Keratinocyte (primary cell): ENCODE data around the gene SEC22A. TPM values are rescaled to one million over a fixed set of nuclear protein-coding genes. Genes with fewer than 3 reads are reported as not detected.

ENCODE experiments used
- DNase-seq: peaks from one replicate; pipeline ENCODE4 v3.0.0-alpha.2; 2011; ENCODE audit warnings: low read depth, missing footprints, low spot score
- FAIRE-seq: peaks from 2 replicates; lab custom pipeline; 2011; peaks lifted over from hg19 to GRCh38; lab: Jason Lieb, UNC
- H2AFZ ChIP-seq: 2 replicates; pipeline ENCODE4 v1.6.0; 2012; ENCODE audit warnings: low read length, control low read depth, inconsistent platforms; ENCODE audit not compliant: control insufficient read depth
- H3K27ac ChIP-seq: 2 replicates; pipeline ENCODE4 v1.5.1; 2011; ENCODE audit warnings: low read length; ENCODE audit not compliant: control insufficient read depth, insufficient read depth
- H3K27me3 ChIP-seq: 3 replicates; pipeline ENCODE4 v1.6.0; 2011; ENCODE audit warnings: low read length; ENCODE audit not compliant: control insufficient read depth, insufficient read depth; ENCODE audit errors: extremely low read depth
- H3K36me3 ChIP-seq, 2 experiments: 2 replicates in 1 of 2; 3 replicates in 1 of 2; pipeline ENCODE4 v1.5.1; 2011; ENCODE audit warnings: low read length in 2 of 2, mild to moderate bottlenecking in 1 of 2; ENCODE audit not compliant: control insufficient read depth in 2 of 2, insufficient read depth in 2 of 2; ENCODE audit errors: extremely low read depth in 1 of 2
- H3K4me1 ChIP-seq: 3 replicates; pipeline ENCODE4 v1.5.1; 2011; ENCODE audit warnings: low read length; ENCODE audit not compliant: control insufficient read depth, insufficient read depth; ENCODE audit errors: extremely low read depth
- H3K4me2 ChIP-seq: 3 replicates; pipeline ENCODE4 v1.6.0; 2011; ENCODE audit warnings: low read depth, low read length; ENCODE audit not compliant: control insufficient read depth, insufficient read depth; ENCODE audit errors: extremely low read depth
- H3K4me3 ChIP-seq, 3 experiments: fragments of 200-600 bp in 1 of 3; sonication (generic) in 1 of 3; 2 replicates in 2 of 3; 3 replicates in 1 of 3; pipeline ENCODE4 v1.5.1; 2011 to 2016; ENCODE audit warnings: low read length in 3 of 3, mild to moderate bottlenecking in 3 of 3, control low read depth in 2 of 3, inconsistent platforms in 1 of 3, low read depth in 1 of 3, mixed read lengths in 1 of 3, mixed run types in 1 of 3, moderate library complexity in 1 of 3; ENCODE audit not compliant: control insufficient read depth in 2 of 3, insufficient read depth in 2 of 3; ENCODE audit errors: extremely low read depth in 1 of 3
- H3K79me2 ChIP-seq: 2 replicates; pipeline ENCODE4 v1.6.0; 2012; ENCODE audit warnings: low read length; ENCODE audit not compliant: control insufficient read depth, insufficient read depth
- H3K9ac ChIP-seq: 3 replicates; pipeline ENCODE4 v1.6.0; 2011; ENCODE audit warnings: low read length; ENCODE audit not compliant: control insufficient read depth, insufficient read depth; ENCODE audit errors: extremely low read depth
- H3K9me1 ChIP-seq: 3 replicates; pipeline ENCODE4 v1.6.0; 2011; ENCODE audit warnings: low read length; ENCODE audit not compliant: control insufficient read depth, insufficient read depth; ENCODE audit errors: extremely low read depth
- H3K9me3 ChIP-seq: 2 replicates; pipeline ENCODE4 v1.5.1; 2012; ENCODE audit warnings: low read depth, low read length; ENCODE audit not compliant: control insufficient read depth
- H4K20me1 ChIP-seq: 3 replicates; pipeline ENCODE4 v1.6.0; 2011; ENCODE audit warnings: low read length; ENCODE audit not compliant: control insufficient read depth, insufficient read depth; ENCODE audit errors: extremely low read depth
- CTCF ChIP-seq, 3 experiments: IDR thresholded peaks in 1 of 3; conservative IDR thresholded peaks in 1 of 3; optimal IDR thresholded peaks in 1 of 3; 2 replicates in 2 of 3; 3 replicates in 1 of 3; pipeline versions ENCODE3 to v1.5.1; 2011; ENCODE audit warnings: low read length in 3 of 3, mild to moderate bottlenecking in 3 of 3, moderate library complexity in 2 of 3, control low read depth in 1 of 3, inconsistent platforms in 1 of 3; ENCODE audit not compliant: insufficient read depth in 2 of 3; ENCODE audit errors: extremely low read depth in 1 of 3
- EZH2 ChIP-seq: IDR thresholded peaks from one replicate; pipeline ENCODE4 v1.6.1; 2012; ENCODE audit warnings: inconsistent platforms, mild to moderate bottlenecking, low read length, moderate library complexity
- dilution Hi-C: fragments of 300-500 bp; cut with MboI; formaldehyde crosslinking; loops from one replicate; pipeline ENCODE4 v1.7.0; 2020; ENCODE audit warnings: low sequenced_read_pairs; ENCODE audit not compliant: extremely low pct_ligation_motif_present
- polyA plus RNA-seq, 5 experiments: library from polyadenylated mRNA; depleted of rRNA in 3 of 5; stranded (reverse) in 3 of 5; stranded (forward) in 1 of 5; unstranded in 1 of 5; fragments of >200 nt; gene quantifications; 1 replicate in 1 of 5; 2 replicates in 3 of 5; 3 replicates in 1 of 5; pipeline versions ENCODE4 v1.2.1 to v1.2.3, GENCODE V29; 2011 to 2012; ENCODE audit warnings: missing spikeins in 2 of 5, low read depth in 1 of 5, low replicate concordance in 1 of 5

SEC22A gene
- polyA plus RNA-seq, 1 donor (not counting 4 experiments of a cell fraction or from before 2014, with no cell fraction given): 32.9 TPM

- no peaks in the 10 kb centered on the region for H3K36me3 ChIP-seq
- H3K79me2 ChIP-seq: peaks cover 29% of the 10 kb centered on the region
- dilution Hi-C loops: no loop called here
- H2AFZ ChIP-seq: peak overlapping the region; percentile 94
- no peaks in the 10 kb centered on the region for H3K27me3 ChIP-seq
- TF ChIP-seq CTCF (optimal IDR thresholded peaks at IDR 0.05 in 1 of 3, IDR thresholded peaks at IDR 0.05 in 1 of 3, conservative IDR thresholded peaks at IDR 0.05 in 1 of 3; ENCODE audit: extremely low read depth in 1 of 3, insufficient read depth in 2 of 3, low read length in 3 of 3): no peak
- TF ChIP-seq EZH2: no peak
- H3K9me3 ChIP-seq: no peaks in the 10 kb centered on the region
- peak overlapping the region; percentile 92 for H3K9ac ChIP-seq
- H3K9me1 ChIP-seq: no peaks in the 10 kb centered on the region
- peak overlapping the region; percentile 80 for H3K27ac ChIP-seq
- H3K4me2 ChIP-seq: peak overlapping the region; percentile 98
- no peaks in the 10 kb centered on the region for H4K20me1 ChIP-seq
- peaks cover 17% of the 10 kb centered on the region for H3K4me1 ChIP-seq
- H3K4me3 ChIP-seq: peak overlapping the region; percentile 81 to 92 (median 83)
- no peak for DNase-seq
- peak; percentile 26 for FAIRE-seq
These were observed 553 bp upstream of the SEC22A start for GRCh38 chr3:123201223-123201556.

- dilution Hi-C loops: no loop called here
- TF ChIP-seq CTCF (optimal IDR thresholded peaks at IDR 0.05 in 1 of 3, IDR thresholded peaks at IDR 0.05 in 1 of 3, conservative IDR thresholded peaks at IDR 0.05 in 1 of 3; ENCODE audit: extremely low read depth in 1 of 3, insufficient read depth in 2 of 3, low read length in 3 of 3) (peak in 1 of 3 experiments; percentile 11), EZH2 (no peak)
- peak overlapping the region; percentile 94 for H2AFZ ChIP-seq
- H3K4me1 ChIP-seq: peaks cover 17% of the 10 kb centered on the region
- FAIRE-seq (no peak), DNase-seq (no peak)
- H3K36me3 ChIP-seq: no peaks in the 10 kb centered on the region
- H3K9me3 ChIP-seq: no peaks in the 10 kb centered on the region
- H3K27ac ChIP-seq: peak overlapping the region; percentile 80
- no peaks in the 10 kb centered on the region for H3K9me1 ChIP-seq
- no peaks in the 10 kb centered on the region for H3K27me3 ChIP-seq
- H3K9ac ChIP-seq: peak overlapping the region; percentile 92
- peak overlapping the region; percentile 81 to 92 (median 83) for H3K4me3 ChIP-seq
- peaks cover 31% of the 10 kb centered on the region for H3K79me2 ChIP-seq
- peak overlapping the region; percentile 75 for H3K4me2 ChIP-seq
- H4K20me1 ChIP-seq: no peaks in the 10 kb centered on the region
These were observed 708 bp downstream of the SEC22A start for GRCh38 chr3:123202451-123202850.
